GM12874 (cell line): ENCODE measurements around the gene SIAH3.

Source experiments
- CTCF ChIP-seq: IDR thresholded peaks from 2 replicates; pipeline ENCODE4 v1.5.1; 2011; ENCODE audit warnings: low read depth, mild to moderate bottlenecking, control low read depth, low read length, moderate library complexity; ENCODE audit not compliant: insufficient read depth

SIAH3 gene

GRCh38 chr13:45779901-45780300, 71.7 kb downstream of the SIAH3 start:
- TF ChIP-seq CTCF = no peak

- no peak for TF ChIP-seq CTCF
These were observed 72.7 kb downstream of the SIAH3 start for GRCh38 chr13:45778882-45779281.

GRCh38 chr13:45776748-45777147, 74.8 kb downstream of the SIAH3 start:
- no peak for TF ChIP-seq CTCF

GRCh38 chr13:45775401-45775963, 76.1 kb downstream of the SIAH3 start:
- TF ChIP-seq CTCF = no peak

- TF ChIP-seq CTCF = no peak
These were observed 77.6 kb downstream of the SIAH3 start for GRCh38 chr13:45773944-45774343.

GRCh38 chr13:45773236-45773635, 78.3 kb downstream of the SIAH3 start:
- no peak for TF ChIP-seq CTCF

- TF ChIP-seq CTCF = no peak
These were observed 80.7 kb downstream of the SIAH3 start for GRCh38 chr13:45770886-45771285.
